HG02938 (cell line): ENCODE measurements around the gene MYLK4.

Experiments used
- ATAC-seq: cut with Tn5 transposase; IDR thresholded peaks from one replicate; pipeline ENCODE4 v1.9.1; 2021; ENCODE audit warnings: mild to moderate bottlenecking, moderate library complexity; ENCODE audit not compliant: unreplicated experiment

Gene MYLK4

GRCh38 chr6:2750832-2751231 lies at the start of gene MYLK4:
Gene MYLK4 (minus strand): TSS chr6:2750922. CDS start chr6:2749294, 1,628 bp downstream.
- no peak for ATAC-seq

GRCh38 chr6:2799936-2800527 lies 49.3 kb upstream of the MYLK4 start:
- ATAC-seq = no peak

GRCh38 chr6:2798586-2799134 lies 47.9 kb upstream of the MYLK4 start:
- ATAC-seq = no peak

- no peak for ATAC-seq
Measured at GRCh38 chr6:2797564-2798031, 46.9 kb upstream of the MYLK4 start.

- no peak for ATAC-seq
Measured at GRCh38 chr6:2796861-2797260, 46.1 kb upstream of the MYLK4 start.

GRCh38 chr6:2795956-2796355 lies 45.2 kb upstream of the MYLK4 start:
- no peak for ATAC-seq

GRCh38 chr6:2795162-2795561 lies 44.4 kb upstream of the MYLK4 start:
- no peak for ATAC-seq

GRCh38 chr6:2794171-2794730 lies 43.5 kb upstream of the MYLK4 start:
- ATAC-seq = no peak

- no peak for ATAC-seq
Measured at GRCh38 chr6:2793534-2794151, 42.9 kb upstream of the MYLK4 start.

GRCh38 chr6:2792330-2793110 lies 41.8 kb upstream of the MYLK4 start:
- ATAC-seq = no peak

- no peak for ATAC-seq
Measured at GRCh38 chr6:2791450-2791974, 40.8 kb upstream of the MYLK4 start.

- ATAC-seq = peak; percentile 79
Measured at GRCh38 chr6:2790588-2791449, 40.1 kb upstream of the MYLK4 start.

- no peak for ATAC-seq
Measured at GRCh38 chr6:2786269-2786668, 35.5 kb upstream of the MYLK4 start.

GRCh38 chr6:2784930-2785329 lies 34.2 kb upstream of the MYLK4 start:
- ATAC-seq = no peak

GRCh38 chr6:2784061-2784460 lies 33.3 kb upstream of the MYLK4 start:
- no peak for ATAC-seq

GRCh38 chr6:2783188-2783963 lies 32.7 kb upstream of the MYLK4 start:
- no peak for ATAC-seq

GRCh38 chr6:2782825-2783187 lies 32.1 kb upstream of the MYLK4 start:
- ATAC-seq = no peak

GRCh38 chr6:2782356-2782708 lies 31.6 kb upstream of the MYLK4 start:
- ATAC-seq = no peak

- ATAC-seq = no peak
Measured at GRCh38 chr6:2781685-2782355, 31.1 kb upstream of the MYLK4 start.
